Measurements from ENCODE around the gene SPEF1. TPM values are rescaled to one million over a fixed set of nuclear protein-coding genes. Genes with fewer than 3 reads are reported as not detected.

SPEF1 gene
- polyA plus RNA-seq, 3 donors, result 0.09 TPM; not detected in 2

DNA sequence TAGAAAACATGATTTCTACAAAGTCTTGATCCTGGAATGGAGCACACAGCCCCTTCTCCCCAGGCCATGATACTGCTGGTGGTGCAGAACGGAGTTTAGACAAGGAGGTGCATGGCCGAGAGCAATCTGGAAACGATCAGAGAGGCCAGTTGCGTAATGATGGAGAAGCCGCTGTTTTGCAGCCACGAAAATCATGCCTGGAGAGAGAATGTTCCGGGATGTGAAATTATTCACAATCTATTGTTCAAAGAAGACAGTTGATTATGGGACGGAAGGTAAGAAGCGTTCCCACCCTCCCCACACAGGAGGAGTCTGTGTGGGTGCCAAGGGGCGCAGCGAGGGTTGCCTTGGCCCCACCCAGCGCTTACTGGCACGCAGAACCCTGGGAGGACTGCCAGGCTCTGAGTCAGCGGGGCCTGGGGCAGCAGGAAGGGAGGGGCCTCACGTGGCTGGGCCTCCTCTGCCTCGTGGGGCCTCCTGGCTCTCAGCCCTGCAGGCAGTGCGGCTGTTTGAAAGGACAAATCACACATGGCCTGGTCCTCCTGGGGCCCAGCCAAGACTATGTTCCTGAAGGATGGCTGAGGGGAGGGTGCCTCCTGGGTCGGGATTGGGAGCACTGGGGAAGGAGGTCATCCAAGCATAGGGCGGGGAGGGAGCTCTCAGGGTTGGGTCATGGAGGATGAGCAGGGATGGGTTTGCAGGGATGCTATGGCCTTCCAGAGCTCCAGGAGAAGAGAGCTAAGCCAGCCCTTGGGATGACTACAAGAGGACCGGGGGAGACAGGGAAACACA is 30.4 kb upstream of the SPEF1 start:
- Histone ChIP-seq H3K9me3 (replicated peaks in 1 of 2; ENCODE audit: control insufficient read depth in 1 of 2, insufficient read depth in 1 of 2, low read length in 2 of 2) (no peaks in the 10 kb centered on the region), H3K36me3 (replicated peaks in 1 of 2; ENCODE audit: control insufficient read depth in 1 of 2, insufficient read depth in 2 of 2, low read length in 2 of 2) (no peaks in the 10 kb centered on the region), H3K79me2 (ENCODE audit: insufficient read depth, low read length) (no peaks in the 10 kb centered on the region), H3K4me2 (replicated peaks; ENCODE audit: extremely low read depth, low read length, poor library complexity, severe bottlenecking) (peak overlapping the region; percentile 75), H4K20me1 (ENCODE audit: insufficient read depth, low read length) (no peaks in the 10 kb centered on the region), H3K4me1 (ENCODE audit: control insufficient read depth in 1 of 2, insufficient read depth in 2 of 2, low read length in 2 of 2) (peaks cover 62 to 64% of the 10 kb centered on the region in 2 donors), H3K4me3 (replicated peaks in 1 of 3; ENCODE audit: low read depth in 2 of 3, low read length in 3 of 3) (peak overlapping the region; percentile 35 to 74 (median 44)), H3K27me3 (ENCODE audit: control insufficient read depth in 2 of 2, insufficient read depth in 2 of 2, low read length in 2 of 2) (no peaks in the 10 kb centered on the region), H2AFZ (ENCODE audit: insufficient read depth, low read depth, low read length, poor library complexity, severe bottlenecking) (peak overlapping the region; percentile 48), H3K9ac (ENCODE audit: insufficient read depth, low read length, poor library complexity, severe bottlenecking) (peak overlapping the region; percentile 89), H3K27ac (ENCODE audit: low read depth in 1 of 2, low read length in 2 of 2) (peak overlapping the region; percentile 93 to 100)
- Mint-ChIP-seq H3K9me3 (peaks cover 0 to 6% (median 0%) of the 10 kb centered on the region in 7 donors), H3K27me3 (ENCODE audit: low read depth in 3 of 3) (peaks cover 0 to 3% (median 3%) of the 10 kb centered on the region in 3 donors), H3K4me1 (peaks cover 60% of the 10 kb centered on the region), H3K27ac (peak overlapping the region; percentile 97 to 99 (median 99)), H3K36me3 (peaks cover 3 to 4% of the 10 kb centered on the region in 2 donors), H3K4me3 (peak overlapping the region; percentile 82 to 94)
- intact Hi-C loops (cut with micrococcal nuclease), result loop anchor here in 1 of 2 donors (10.0 kb wide), 1 partner anchor 47 kb away; the partner anchor contains the start of gene ADISSP
- WGBS (ENCODE audit: insufficient coverage), result 0% methylated on average over 13 of the region's 20 CpGs
- TF ChIP-seq, protein P1, sequence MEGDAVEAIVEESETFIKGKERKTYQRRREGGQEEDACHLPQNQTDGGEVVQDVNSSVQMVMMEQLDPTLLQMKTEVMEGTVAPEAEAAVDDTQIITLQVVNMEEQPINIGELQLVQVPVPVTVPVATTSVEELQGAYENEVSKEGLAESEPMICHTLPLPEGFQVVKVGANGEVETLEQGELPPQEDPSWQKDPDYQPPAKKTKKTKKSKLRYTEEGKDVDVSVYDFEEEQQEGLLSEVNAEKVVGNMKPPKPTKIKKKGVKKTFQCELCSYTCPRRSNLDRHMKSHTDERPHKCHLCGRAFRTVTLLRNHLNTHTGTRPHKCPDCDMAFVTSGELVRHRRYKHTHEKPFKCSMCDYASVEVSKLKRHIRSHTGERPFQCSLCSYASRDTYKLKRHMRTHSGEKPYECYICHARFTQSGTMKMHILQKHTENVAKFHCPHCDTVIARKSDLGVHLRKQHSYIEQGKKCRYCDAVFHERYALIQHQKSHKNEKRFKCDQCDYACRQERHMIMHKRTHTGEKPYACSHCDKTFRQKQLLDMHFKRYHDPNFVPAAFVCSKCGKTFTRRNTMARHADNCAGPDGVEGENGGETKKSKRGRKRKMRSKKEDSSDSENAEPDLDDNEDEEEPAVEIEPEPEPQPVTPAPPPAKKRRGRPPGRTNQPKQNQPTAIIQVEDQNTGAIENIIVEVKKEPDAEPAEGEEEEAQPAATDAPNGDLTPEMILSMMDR (IDR thresholded peaks at IDR 0.05), result no peak
- peak; percentile 98 for DNase-seq

DNA sequence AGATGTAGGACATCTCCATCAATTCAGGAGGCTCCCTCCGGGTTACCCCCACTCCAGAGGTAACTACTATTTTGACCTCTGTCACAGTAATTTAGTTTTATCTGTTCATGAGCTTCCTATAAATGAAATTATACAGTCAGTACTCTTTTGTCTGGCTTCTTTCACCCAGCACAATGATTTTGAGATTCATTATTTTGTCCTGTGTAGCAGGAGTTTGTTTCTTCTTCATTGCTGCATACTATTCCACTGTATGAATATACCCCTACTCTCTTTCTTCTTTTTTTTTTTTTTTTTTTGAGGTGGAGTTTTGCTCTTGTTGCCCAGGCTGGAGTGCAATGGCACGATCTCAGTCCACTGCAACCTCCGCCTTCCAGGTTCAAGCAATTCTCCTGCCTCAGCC is 27.3 kb upstream of the SPEF1 start:
- peaks cover 0 to 5% (median 0%) of the 10 kb centered on the region in 7 donors for H3K9me3 Mint-ChIP-seq
- Histone ChIP-seq H3K4me2 (replicated peaks; ENCODE audit: extremely low read depth, low read length, poor library complexity, severe bottlenecking) (peak overlapping the region; percentile 41), H3K9ac (ENCODE audit: insufficient read depth, low read length, poor library complexity, severe bottlenecking) (no peak overlapping the region), H3K36me3 (replicated peaks in 1 of 2; ENCODE audit: control insufficient read depth in 1 of 2, insufficient read depth in 2 of 2, low read length in 2 of 2) (peaks cover 0 to 16% of the 10 kb centered on the region in 2 donors), H3K27ac (ENCODE audit: low read depth in 1 of 2, low read length in 2 of 2) (peak overlapping the region in 1 of 2 donors; percentile 76), H2AFZ (ENCODE audit: insufficient read depth, low read depth, low read length, poor library complexity, severe bottlenecking) (no peak overlapping the region), H3K9me3 (replicated peaks in 1 of 2; ENCODE audit: control insufficient read depth in 1 of 2, insufficient read depth in 1 of 2, low read length in 2 of 2) (no peaks in the 10 kb centered on the region), H4K20me1 (ENCODE audit: insufficient read depth, low read length) (no peaks in the 10 kb centered on the region), H3K27me3 (ENCODE audit: control insufficient read depth in 2 of 2, insufficient read depth in 2 of 2, low read length in 2 of 2) (no peaks in the 10 kb centered on the region), H3K4me1 (ENCODE audit: control insufficient read depth in 1 of 2, insufficient read depth in 2 of 2, low read length in 2 of 2) (peaks cover 91 to 93% of the 10 kb centered on the region in 2 donors), H3K4me3 (replicated peaks in 1 of 3; ENCODE audit: low read depth in 2 of 3, low read length in 3 of 3) (peak overlapping the region in 1 of 3 experiments; percentile 42), H3K79me2 (ENCODE audit: insufficient read depth, low read length) (no peaks in the 10 kb centered on the region)
- TF ChIP-seq, protein P1 (IDR thresholded peaks at IDR 0.05), result no peak
- WGBS (ENCODE audit: insufficient coverage), result 100% methylated on average over 1 of the region's 3 CpGs
- DNase-seq, result no peak
- H3K27me3 Mint-ChIP-seq (ENCODE audit: low read depth in 3 of 3), result peaks cover 0 to 3% (median 0%) of the 10 kb centered on the region in 3 donors
- intact Hi-C loops (cut with micrococcal nuclease), result no loop called here
- peak overlapping the region in 1 of 7 donors; percentile 69 for H3K27ac Mint-ChIP-seq
- H3K36me3 Mint-ChIP-seq, result peaks cover 16 to 21% of the 10 kb centered on the region in 2 donors
- peaks cover 87% of the 10 kb centered on the region for H3K4me1 Mint-ChIP-seq
- no peak overlapping the region for H3K4me3 Mint-ChIP-seq
